ENCODE measurements around the gene FAM83F.

The FAM83F gene

DNA sequence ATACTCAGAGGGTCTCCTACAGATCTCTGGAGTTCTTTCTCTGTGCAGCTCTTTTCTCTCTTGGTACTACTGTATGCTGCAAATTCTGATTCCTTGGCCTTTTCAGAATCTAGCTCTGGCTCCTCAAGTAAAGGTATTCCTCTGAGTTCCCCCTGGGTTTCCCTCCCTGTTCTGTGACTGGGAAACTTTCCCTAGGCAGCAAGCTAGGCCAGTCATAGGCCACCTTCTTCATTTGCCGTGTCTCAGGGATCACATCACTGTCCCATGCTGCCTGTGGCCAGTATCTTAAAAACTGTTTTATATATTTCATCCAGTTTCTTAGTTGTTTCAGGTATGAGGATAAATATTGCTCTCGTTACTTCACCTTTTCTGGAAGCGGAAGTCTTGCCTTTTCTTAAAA is 71.2 kb downstream of the FAM83F start:
- no peak for DNase-seq (ENCODE audit: low read depth, low spot score)

DNA sequence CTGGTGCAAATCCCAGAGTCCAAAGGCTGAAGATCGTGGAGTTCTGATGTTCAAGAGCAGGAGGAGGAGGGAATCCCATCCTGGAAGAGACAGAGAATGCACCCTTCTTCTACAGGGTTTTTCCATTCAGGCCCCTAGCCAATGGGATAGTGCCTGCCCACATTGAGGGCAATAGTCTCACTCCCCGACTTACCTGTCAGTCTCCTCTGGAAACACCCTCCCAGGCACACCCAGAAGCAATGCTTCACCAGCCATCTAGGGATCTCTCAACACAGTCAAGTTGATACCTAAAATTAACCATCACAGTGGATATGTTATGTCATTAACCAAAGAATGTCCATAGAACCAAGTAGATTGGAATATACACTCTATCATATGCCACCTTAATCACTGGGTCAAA is 72.9 kb downstream of the FAM83F start:
- DNase-seq (ENCODE audit: low read depth, low spot score): no peak

DNA sequence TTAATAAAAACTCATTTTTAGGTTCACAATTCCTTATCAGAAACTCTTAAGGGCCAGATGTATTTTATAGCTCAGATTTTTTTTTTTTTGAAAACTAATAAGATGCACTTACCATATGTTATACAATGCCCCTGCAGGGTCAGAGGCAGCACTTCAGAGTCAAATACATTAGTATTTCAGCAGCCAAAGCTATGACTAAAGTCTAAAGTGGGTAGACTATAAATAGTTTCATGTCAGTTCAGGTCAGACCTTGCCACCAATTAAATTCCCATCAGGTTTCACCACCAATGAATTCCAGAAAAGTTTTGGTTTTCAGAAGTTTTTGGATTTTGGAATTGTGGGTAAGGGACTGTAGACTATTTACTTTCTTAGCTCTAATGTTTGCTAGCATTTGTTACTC is 75.9 kb downstream of the FAM83F start:
- DNase-seq (ENCODE audit: low read depth, low spot score): no peak

GRCh38 chr22:40071720-40072119 is 77.0 kb downstream of the FAM83F start:
- DNase-seq (ENCODE audit: low read depth, low spot score): no peak

- DNase-seq (ENCODE audit: low read depth, low spot score): no peak
These were observed 82.2 kb downstream of the FAM83F start for GRCh38 chr22:40076702-40077645.

DNA sequence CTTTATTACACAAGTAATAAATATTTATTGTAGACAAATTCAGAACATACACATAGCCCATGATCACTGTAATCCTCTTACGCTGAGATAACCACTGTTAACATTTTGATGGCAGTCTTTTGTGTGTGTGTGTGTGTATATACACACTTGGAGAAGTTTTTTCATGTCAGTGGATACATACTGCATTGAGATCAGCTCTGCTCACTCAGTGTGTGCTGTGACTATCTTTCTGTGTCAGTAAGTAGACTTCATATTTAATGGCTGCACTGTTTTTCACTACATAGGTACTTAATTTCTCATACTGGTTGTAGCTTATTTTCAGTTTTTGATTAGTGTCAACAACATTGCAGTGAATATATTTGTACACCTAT is 82.9 kb downstream of the FAM83F start:
- DNase-seq (ENCODE audit: low read depth, low spot score): no peak

GRCh38 chr22:40081662-40082061 is 86.9 kb downstream of the FAM83F start:
- DNase-seq (ENCODE audit: low read depth, low spot score): no peak

GRCh38 chr22:40082184-40082583 is 87.4 kb downstream of the FAM83F start:
- no peak for DNase-seq (ENCODE audit: low read depth, low spot score)

DNA sequence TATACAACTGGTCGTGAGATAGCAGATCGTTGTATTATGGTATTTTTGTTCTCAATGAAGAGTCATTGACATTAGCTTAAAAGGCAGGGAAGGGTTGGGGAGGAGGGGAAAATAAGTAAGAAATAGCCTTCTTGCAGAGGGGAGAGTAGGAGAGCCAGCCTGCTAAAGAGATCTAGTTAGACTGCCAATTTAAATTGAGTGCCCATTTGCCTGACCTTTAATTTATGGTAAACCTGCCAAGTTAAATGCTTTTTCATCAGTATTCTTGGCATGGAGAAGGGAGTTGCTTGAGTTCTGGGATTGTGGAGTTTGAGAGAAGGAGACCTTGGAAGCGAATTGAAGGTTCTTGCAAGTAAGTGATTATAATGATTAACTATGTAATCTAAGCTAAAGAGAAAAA is 89.0 kb downstream of the FAM83F start:
- DNase-seq (ENCODE audit: low read depth, low spot score): no peak

DNA sequence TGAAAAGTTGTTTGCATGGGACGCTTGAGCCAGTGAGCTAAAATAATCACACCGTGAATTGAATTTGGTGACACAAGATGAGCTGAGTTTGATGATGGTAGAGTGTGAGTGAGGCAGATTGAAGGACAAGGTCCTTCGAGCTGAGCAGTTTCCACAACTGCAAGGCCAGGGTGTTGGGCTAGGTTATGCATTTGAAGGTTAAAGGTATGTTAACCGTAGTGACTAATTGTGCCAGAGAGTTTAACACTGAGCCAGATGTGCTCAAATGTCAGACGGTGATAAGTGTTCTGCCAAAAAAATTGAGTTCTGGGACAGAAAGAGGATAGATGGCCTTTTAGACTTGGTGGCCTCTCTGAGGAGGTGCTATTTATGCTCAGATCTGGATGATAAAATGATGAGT is 89.5 kb downstream of the FAM83F start:
- DNase-seq (ENCODE audit: low read depth, low spot score): no peak

DNA sequence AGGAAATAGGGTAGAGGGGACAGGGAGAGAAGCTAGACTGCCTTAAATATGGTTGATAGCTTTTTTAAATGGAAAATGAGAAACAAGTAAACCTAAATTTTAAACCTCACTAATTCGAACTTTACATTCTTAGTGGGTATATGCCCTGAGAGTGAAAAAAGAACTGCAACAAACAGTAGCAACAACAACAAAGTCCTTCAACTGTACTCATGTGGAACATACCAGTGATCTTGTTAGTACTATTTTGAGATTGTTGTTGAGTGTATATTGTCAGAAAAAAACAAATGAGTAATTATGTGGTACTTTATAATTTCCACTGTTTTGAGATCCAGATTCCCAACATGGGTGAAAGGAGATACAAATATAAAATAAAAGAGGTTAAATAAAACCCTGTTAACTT is 94.1 kb downstream of the FAM83F start:
- no peak for DNase-seq (ENCODE audit: low read depth, low spot score)
